ENCODE data around the gene ANKIB1. TPM values are rescaled to one million over a fixed set of nuclear protein-coding genes. Genes with fewer than 3 reads are reported as not detected.

ANKIB1 gene
- total and polyA plus RNA-seq, 2 donors (not counting 1 experiment from before 2014, with no cell fraction given) = 16.5 to 76.7 TPM

- H2AFZ ChIP-seq (ENCODE audit: insufficient read depth, low read depth, low read length, poor library complexity, severe bottlenecking) = no peak overlapping the region
- intact Hi-C loops (cut with micrococcal nuclease) = no loop called here
- H3K79me2 ChIP-seq (ENCODE audit: control insufficient read depth, insufficient read depth, low read length) = no peaks in the 10 kb centered on the region
- H3K4me3 ChIP-seq (ENCODE audit: control extremely low read depth in 1 of 5, extremely low read depth in 1 of 5, insufficient read depth in 1 of 5, low read depth in 2 of 5, low read length in 4 of 5) = no peak overlapping the region
- H3K9me3 ChIP-seq (ENCODE audit: control extremely low read depth in 1 of 3, control insufficient read depth in 2 of 3, insufficient read depth in 1 of 3, low read length in 2 of 3) = no peaks in the 10 kb centered on the region
- Mint-ChIP-seq H3K27ac (no peak overlapping the region), H3K4me1 (no peaks in the 10 kb centered on the region), H3K4me3 (no peak overlapping the region), H3K27me3 (peaks cover 25% of the 10 kb centered on the region), H3K9me3 (ENCODE audit: insufficient read depth) (no peaks in the 10 kb centered on the region)
- CTCF ChIA-PET = interaction anchor here (0.6 kb wide), 1 partner anchor 10 kb away, joined by 3 read pairs; no protein-coding TSS in a partner anchor
- H4K20me1 ChIP-seq (ENCODE audit: control insufficient read depth, insufficient read depth, low read length, poor library complexity, severe bottlenecking) = no peaks in the 10 kb centered on the region
- H3K9ac ChIP-seq (ENCODE audit: low read length) = no peak overlapping the region
- no peaks in the 10 kb centered on the region for H3K4me1 ChIP-seq (ENCODE audit: control insufficient read depth in 2 of 2, insufficient read depth in 2 of 2, low read length in 2 of 2)
- H3K4me2 ChIP-seq (replicated peaks; ENCODE audit: low read depth, low read length, poor library complexity, severe bottlenecking) = no peak overlapping the region
- H3K27me3 ChIP-seq (replicated peaks in 1 of 4; ENCODE audit: control extremely low read depth in 1 of 4, control insufficient read depth in 3 of 4, insufficient read depth in 4 of 4, low read length in 3 of 4) = no peaks in the 10 kb centered on the region
- WGBS (ENCODE audit: insufficient coverage) = 98% methylated on average over 6 of the region's 8 CpGs
- no peak for ATAC-seq (ENCODE audit: low read depth)
- POLR2A ChIA-PET = no interaction called here
- no peaks in the 10 kb centered on the region for H3K36me3 ChIP-seq (replicated peaks in 1 of 2; ENCODE audit: control extremely low read depth in 1 of 2, control insufficient read depth in 1 of 2, extremely low read depth in 1 of 2, insufficient read depth in 2 of 2, low read length in 1 of 2)
- TF ChIP-seq EZH2 (IDR thresholded peaks at IDR 0.05; ENCODE audit: borderline replicate concordance, insufficient read depth, low read depth, low read length, poor library complexity, severe bottlenecking) = no peak
- TF ChIP-seq, protein P1, sequence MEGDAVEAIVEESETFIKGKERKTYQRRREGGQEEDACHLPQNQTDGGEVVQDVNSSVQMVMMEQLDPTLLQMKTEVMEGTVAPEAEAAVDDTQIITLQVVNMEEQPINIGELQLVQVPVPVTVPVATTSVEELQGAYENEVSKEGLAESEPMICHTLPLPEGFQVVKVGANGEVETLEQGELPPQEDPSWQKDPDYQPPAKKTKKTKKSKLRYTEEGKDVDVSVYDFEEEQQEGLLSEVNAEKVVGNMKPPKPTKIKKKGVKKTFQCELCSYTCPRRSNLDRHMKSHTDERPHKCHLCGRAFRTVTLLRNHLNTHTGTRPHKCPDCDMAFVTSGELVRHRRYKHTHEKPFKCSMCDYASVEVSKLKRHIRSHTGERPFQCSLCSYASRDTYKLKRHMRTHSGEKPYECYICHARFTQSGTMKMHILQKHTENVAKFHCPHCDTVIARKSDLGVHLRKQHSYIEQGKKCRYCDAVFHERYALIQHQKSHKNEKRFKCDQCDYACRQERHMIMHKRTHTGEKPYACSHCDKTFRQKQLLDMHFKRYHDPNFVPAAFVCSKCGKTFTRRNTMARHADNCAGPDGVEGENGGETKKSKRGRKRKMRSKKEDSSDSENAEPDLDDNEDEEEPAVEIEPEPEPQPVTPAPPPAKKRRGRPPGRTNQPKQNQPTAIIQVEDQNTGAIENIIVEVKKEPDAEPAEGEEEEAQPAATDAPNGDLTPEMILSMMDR (IDR thresholded peaks at IDR 0.05) = no peak
- no peak overlapping the region for H3K27ac ChIP-seq (ENCODE audit: low read length in 2 of 2)
- no peak for DNase-seq
Observed at GRCh38 chr7:92433019-92433418, 187.2 kb downstream of the ANKIB1 start.

GRCh38 chr7:92435542-92435941 lies 189.8 kb downstream of the ANKIB1 start:
- Histone ChIP-seq H3K4me2 (replicated peaks; ENCODE audit: low read depth, low read length, poor library complexity, severe bottlenecking) (no peak overlapping the region), H3K4me1 (ENCODE audit: control insufficient read depth in 2 of 2, insufficient read depth in 2 of 2, low read length in 2 of 2) (no peaks in the 10 kb centered on the region), H3K36me3 (replicated peaks in 1 of 2; ENCODE audit: control extremely low read depth in 1 of 2, control insufficient read depth in 1 of 2, extremely low read depth in 1 of 2, insufficient read depth in 2 of 2, low read length in 1 of 2) (no peaks in the 10 kb centered on the region), H3K9me3 (ENCODE audit: control extremely low read depth in 1 of 3, control insufficient read depth in 2 of 3, insufficient read depth in 1 of 3, low read length in 2 of 3) (no peaks in the 10 kb centered on the region), H3K9ac (ENCODE audit: low read length) (no peak overlapping the region), H3K4me3 (ENCODE audit: control extremely low read depth in 1 of 5, extremely low read depth in 1 of 5, insufficient read depth in 1 of 5, low read depth in 2 of 5, low read length in 4 of 5) (no peak overlapping the region), H2AFZ (ENCODE audit: insufficient read depth, low read depth, low read length, poor library complexity, severe bottlenecking) (no peak overlapping the region), H3K79me2 (ENCODE audit: control insufficient read depth, insufficient read depth, low read length) (no peaks in the 10 kb centered on the region), H3K27ac (ENCODE audit: low read length in 2 of 2) (no peak overlapping the region), H3K27me3 (replicated peaks in 1 of 4; ENCODE audit: control extremely low read depth in 1 of 4, control insufficient read depth in 3 of 4, insufficient read depth in 4 of 4, low read length in 3 of 4) (no peaks in the 10 kb centered on the region), H4K20me1 (ENCODE audit: control insufficient read depth, insufficient read depth, low read length, poor library complexity, severe bottlenecking) (no peaks in the 10 kb centered on the region)
- no peak overlapping the region for H3K27ac Mint-ChIP-seq
- intact Hi-C loops (cut with micrococcal nuclease) = no loop called here
- no peak for DNase-seq
- WGBS (ENCODE audit: insufficient coverage) = no CpG with 5 or more reads among the region's 2 CpGs
- TF ChIP-seq, protein P1 (IDR thresholded peaks at IDR 0.05) = no peak
- no peak for TF ChIP-seq EZH2 (IDR thresholded peaks at IDR 0.05; ENCODE audit: borderline replicate concordance, insufficient read depth, low read depth, low read length, poor library complexity, severe bottlenecking)
- peaks cover 21% of the 10 kb centered on the region for H3K27me3 Mint-ChIP-seq
- no peaks in the 10 kb centered on the region for H3K4me1 Mint-ChIP-seq
- no peaks in the 10 kb centered on the region for H3K9me3 Mint-ChIP-seq (ENCODE audit: insufficient read depth)
- no peak overlapping the region for H3K4me3 Mint-ChIP-seq
- ATAC-seq (ENCODE audit: low read depth) = no peak
- ChIA-PET CTCF (interaction anchor here (1.3 kb wide), 1 partner anchor 11 kb away, joined by 3 read pairs; no protein-coding TSS in a partner anchor), POLR2A (no interaction called here)
